B cell (primary cell): ENCODE measurements around the gene GUCY1B1. TPM values are rescaled to one million over a fixed set of nuclear protein-coding genes. Genes with fewer than 3 reads are reported as not detected.

Experiments
- ATAC-seq: fragments of 200-7000 bp; cut with Tn5 transposase; one replicate; pipeline ENCODE4 v1.10.0; 2021; ENCODE audit warnings: low read depth, mild to moderate bottlenecking, moderate number of reproducible peaks, moderate library complexity
- CTCF ChIA-PET: fragments of 350-600 bp; sonication (Branson Sonifier 250); formaldehyde crosslinking; loops from one replicate; lab custom pipeline; 2021; ENCODE audit warnings: antibody characterized with exemption, inconsistent platforms; lab: Charles Lee
- POLR2A ChIA-PET: fragments of 350-600 bp; sonication (Branson Sonifier 250); formaldehyde crosslinking; loops from one replicate; lab custom pipeline; 2021; ENCODE audit warnings: antibody characterized with exemption; lab: Charles Lee
- DNase-seq: peaks from one replicate; pipeline ENCODE4 v3.0.0; 2013
- H2AFZ ChIP-seq: 2 replicates; pipeline ENCODE4 v1.6.1; 2012; ENCODE audit warnings: mild to moderate bottlenecking, low read depth, low read length; ENCODE audit not compliant: insufficient read depth, poor library complexity, severe bottlenecking
- H3K27ac ChIP-seq, 2 donors: 1 replicate in 1 of 2; 2 replicates in 1 of 2; pipeline ENCODE4 v1.5.1; 2012 to 2013; ENCODE audit warnings: low read length in 2 of 2, mild to moderate bottlenecking in 2 of 2, moderate library complexity in 1 of 2
- H3K27me3 ChIP-seq, 4 experiments: fragments of 200-600 bp in 1 of 4; sonication (generic) in 1 of 4; replicated peaks in 1 of 4; 1 replicate in 2 of 4; 2 replicates in 2 of 4; pipeline versions ENCODE4 v1.6.1 to v1.7.0; 2013 to 2016; ENCODE audit warnings: low read length in 3 of 4, mild to moderate bottlenecking in 2 of 4, mixed read lengths in 1 of 4, moderate library complexity in 1 of 4; ENCODE audit not compliant: insufficient read depth in 4 of 4, control insufficient read depth in 3 of 4; ENCODE audit errors: control extremely low read depth in 1 of 4
- H3K36me3 ChIP-seq, 2 experiments: replicated peaks in 1 of 2; 1 replicate in 1 of 2; 2 replicates in 1 of 2; pipeline versions ENCODE4 v1.6.1 to v1.7.1; 2013; ENCODE audit warnings: low read length in 1 of 2; ENCODE audit not compliant: insufficient read depth in 2 of 2, control insufficient read depth in 1 of 2; ENCODE audit errors: control extremely low read depth in 1 of 2, extremely low read depth in 1 of 2
- H3K4me1 ChIP-seq, 2 donors: fragments of 200-600 bp in 1 of 2; sonication (generic) in 1 of 2; 1 replicate in 1 of 2; 2 replicates in 1 of 2; pipeline versions ENCODE4 v1.5.1 to v1.6.1; 2013 to 2017; ENCODE audit warnings: low read length in 2 of 2; ENCODE audit not compliant: control insufficient read depth in 2 of 2, insufficient read depth in 2 of 2
- H3K4me2 ChIP-seq: replicated peaks from 2 replicates; pipeline ENCODE3; 2012; ENCODE audit warnings: mild to moderate bottlenecking, low read depth, low read length; ENCODE audit not compliant: poor library complexity, severe bottlenecking
- H3K4me3 ChIP-seq, 5 experiments: fragments of 200-600 bp in 1 of 5; sonication (generic) in 1 of 5; 1 replicate in 3 of 5; 2 replicates in 2 of 5; pipeline versions ENCODE4 v1.5.1 to v1.7.0; 2011 to 2016; ENCODE audit warnings: low read length in 4 of 5, mild to moderate bottlenecking in 4 of 5, low read depth in 2 of 5, control low read depth in 1 of 5, moderate library complexity in 1 of 5; ENCODE audit not compliant: insufficient read depth in 1 of 5; ENCODE audit errors: control extremely low read depth in 1 of 5, extremely low read depth in 1 of 5
- H3K79me2 ChIP-seq: fragments of 200-600 bp; sonication (generic); one replicate; pipeline ENCODE4 v1.6.0; 2016; ENCODE audit warnings: low read length; ENCODE audit not compliant: control insufficient read depth, insufficient read depth
- H3K9ac ChIP-seq: fragments of 200-600 bp; sonication (generic); 2 replicates; pipeline ENCODE4 v1.6.1; 2017; ENCODE audit warnings: mild to moderate bottlenecking, low read length, moderate library complexity
- H3K9me3 ChIP-seq, 3 donors: one replicate each; pipeline versions ENCODE4 v1.6.1 to v1.7.1; 2013; ENCODE audit warnings: low read length in 2 of 3; ENCODE audit not compliant: control insufficient read depth in 2 of 3, insufficient read depth in 1 of 3; ENCODE audit errors: control extremely low read depth in 1 of 3
- H4K20me1 ChIP-seq: 2 replicates; pipeline ENCODE4 v1.6.0; 2012; ENCODE audit warnings: mild to moderate bottlenecking, low read length; ENCODE audit not compliant: insufficient read depth, control insufficient read depth, poor library complexity, severe bottlenecking
- H3K27ac Mint-ChIP-seq: one replicate; pipeline ENCODE4 v1.8.0; 2021; ENCODE audit warnings: mixed read lengths
- H3K27me3 Mint-ChIP-seq: one replicate; pipeline ENCODE4 v1.8.0; 2021; ENCODE audit warnings: mixed read lengths
- H3K4me1 Mint-ChIP-seq: one replicate; pipeline ENCODE4 v1.8.0; 2021; ENCODE audit warnings: mixed read lengths
- H3K4me3 Mint-ChIP-seq: one replicate; pipeline ENCODE4 v1.8.0; 2021; ENCODE audit warnings: mixed read lengths
- H3K9me3 Mint-ChIP-seq: one replicate; pipeline ENCODE4 v1.8.0; 2022; ENCODE audit warnings: mixed read lengths; ENCODE audit not compliant: insufficient read depth
- CTCF ChIP-seq: fragments of 200-600 bp; IDR thresholded peaks from one replicate; pipeline ENCODE4 v1.8.0; 2022; ENCODE audit warnings: antibody characterized with exemption, mild to moderate bottlenecking
- EZH2 ChIP-seq: IDR thresholded peaks from 2 replicates; pipeline ENCODE4 v1.6.1; 2012; ENCODE audit warnings: borderline replicate concordance, low read depth, mild to moderate bottlenecking, moderate library complexity, low read length; ENCODE audit not compliant: insufficient read depth, poor library complexity, severe bottlenecking
- WGBS: methylation state at CpG from one replicate; pipeline ENCODE4 v1.1.5; 2013; ENCODE audit warnings: missing lambda C conversion rate; ENCODE audit not compliant: insufficient coverage; 5-methylcytosine and 5-hydroxymethylcytosine counted together
- intact Hi-C: fragments of 100-400 bp; cut with micrococcal nuclease; formaldehyde crosslinking; loops from one replicate; pipeline ENCODE4 v1.10.0; 2022
- polyA plus RNA-seq: library from polyadenylated mRNA; depleted of rRNA; stranded (reverse); fragments of >200 nt; gene quantifications from 2 replicates; pipeline ENCODE4 v1.2.3, GENCODE V29; 2012
- total RNA-seq, 2 donors: library from RNA; stranded (reverse); fragments of 120-200 nt in 1 of 2; gene quantifications; 1 replicate in 1 of 2; 2 replicates in 1 of 2; pipeline versions ENCODE4 v1.2.3 to v1.2.4, GENCODE V29; 2013 to 2022

The GUCY1B1 gene
- total and polyA plus RNA-seq, 2 donors (not counting 1 experiment from before 2014, with no cell fraction given) = 0.09 to 0.10 TPM

GRCh38 chr4:155734065-155734464 is 24.8 kb upstream of the GUCY1B1 start:
- H3K9me3 ChIP-seq = no peaks in the 10 kb centered on the region
- no peaks in the 10 kb centered on the region for H3K4me1 Mint-ChIP-seq
- no peak overlapping the region for H3K9ac ChIP-seq
- H3K79me2 ChIP-seq = no peaks in the 10 kb centered on the region
- WGBS = 100% methylated on average over 1 of the region's 3 CpGs
- no peaks in the 10 kb centered on the region for H4K20me1 ChIP-seq
- ATAC-seq (no peak), DNase-seq (no peak)
- no peaks in the 10 kb centered on the region for H3K27me3 ChIP-seq
- CTCF ChIA-PET = no interaction called here
- H3K4me3 ChIP-seq = no peak overlapping the region
- no peak overlapping the region for H3K4me3 Mint-ChIP-seq
- H3K4me1 ChIP-seq = no peaks in the 10 kb centered on the region
- H2AFZ ChIP-seq = no peak overlapping the region
- intact Hi-C loops = no loop called here
- POLR2A ChIA-PET = no interaction called here
- no peak overlapping the region for H3K27ac ChIP-seq
- H3K27ac Mint-ChIP-seq = no peak overlapping the region
- H3K4me2 ChIP-seq = no peak overlapping the region
- no peaks in the 10 kb centered on the region for H3K36me3 ChIP-seq
- TF ChIP-seq CTCF = no peak
- TF ChIP-seq EZH2 = no peak
- H3K27me3 Mint-ChIP-seq = no peaks in the 10 kb centered on the region
- H3K9me3 Mint-ChIP-seq = no peaks in the 10 kb centered on the region

- H2AFZ ChIP-seq = no peak overlapping the region
Measured at GRCh38 chr4:155734951-155735350, 23.9 kb upstream of the GUCY1B1 start.

More at GRCh38 chr4:155734951-155735350, 23.9 kb upstream of the GUCY1B1 start:
- no peaks in the 10 kb centered on the region for H4K20me1 ChIP-seq
- no CpG with 5 or more reads among the region's 1 CpG for WGBS
- H3K4me3 ChIP-seq = no peak overlapping the region
- DNase-seq = no peak
- intact Hi-C loops = no loop called here
- no peaks in the 10 kb centered on the region for H3K9me3 Mint-ChIP-seq
- no peaks in the 10 kb centered on the region for H3K4me1 ChIP-seq
- no peaks in the 10 kb centered on the region for H3K79me2 ChIP-seq
- ChIA-PET CTCF (no interaction called here), POLR2A (no interaction called here)
- no peaks in the 10 kb centered on the region for H3K9me3 ChIP-seq
- no peak overlapping the region for H3K27ac Mint-ChIP-seq
- no peaks in the 10 kb centered on the region for H3K4me1 Mint-ChIP-seq
- no peaks in the 10 kb centered on the region for H3K27me3 Mint-ChIP-seq
- no peak overlapping the region for H3K27ac ChIP-seq
- TF ChIP-seq EZH2 (no peak), CTCF (no peak)
- H3K36me3 ChIP-seq = no peaks in the 10 kb centered on the region
- no peak overlapping the region for H3K4me2 ChIP-seq
- ATAC-seq = no peak
- no peaks in the 10 kb centered on the region for H3K27me3 ChIP-seq
- no peak overlapping the region for H3K9ac ChIP-seq
- no peak overlapping the region for H3K4me3 Mint-ChIP-seq
